K562 (cell line): ENCODE results near the gene SDR39U1. TPM values are rescaled to one million over a fixed set of nuclear protein-coding genes. Genes with fewer than 3 reads are reported as not detected.

Source experiments
- ATAC-seq: fragments of 200-7000 bp; cut with Tn5 transposase; 3 replicates; pipeline ENCODE4 v1.9.1; 2020; ENCODE audit warnings: moderate library complexity
- BruUV-seq: library from RNA; stranded (reverse); fragments of 400-500 nt; replicated peaks from 2 replicates; lab custom pipeline; 2021; lab: Mats Ljungman, UMichigan
- CTCF ChIA-PET: fragments of 300-600 bp; formaldehyde crosslinking; extraction: SDS; loops from one replicate; lab custom pipeline; 2021; ENCODE audit warnings: low intra/inter-chr PET ratio; lab: Yijun Ruan, JAX
- POLR2A ChIA-PET: fragments of 300-600, 350-650 bp; sonication (Branson Sonifier 250); formaldehyde crosslinking; extraction: SDS; loops from one replicate; lab custom pipeline; 2021; ENCODE audit warnings: antibody characterized with exemption, inconsistent platforms; lab: Yijun Ruan, JAX
- DNase-seq, 4 experiments: peaks; one replicate each; pipeline versions ENCODE4 v3.0.0 to v3.0.0-alpha.2; 2011 to 2018; ENCODE audit warnings: low spot score in 3 of 4, mixed read lengths in 3 of 4; ENCODE audit errors: extremely low read depth in 1 of 4
- FAIRE-seq: peaks from 2 replicates; lab custom pipeline; 2011; peaks lifted over from hg19 to GRCh38; lab: Jason Lieb, UNC
- H2AFZ ChIP-seq: 2 replicates; pipeline ENCODE4 v1.6.0; 2011; ENCODE audit warnings: low read depth, low read length, control low read depth, inconsistent platforms
- H3K27ac ChIP-seq: fragments of 200-600 bp; 3 replicates; pipeline ENCODE4 v1.8.0; 2011; ENCODE audit warnings: low read depth, mild to moderate bottlenecking, control low read depth, inconsistent platforms, low read length, moderate library complexity, mixed read lengths; ENCODE audit errors: extremely low read depth
- H3K27me3 ChIP-seq, 2 experiments: fragments of 300-600 bp in 1 of 2; 2 replicates in 1 of 2; 3 replicates in 1 of 2; pipeline versions ENCODE4 v1.6.0 to v1.8.0; 2011; ENCODE audit warnings: inconsistent platforms in 2 of 2, low read length in 2 of 2, mild to moderate bottlenecking in 1 of 2, mixed read lengths in 1 of 2, moderate library complexity in 1 of 2; ENCODE audit not compliant: control insufficient read depth in 2 of 2, insufficient read depth in 2 of 2
- H3K36me3 ChIP-seq: fragments of 300-600 bp; 3 replicates; pipeline ENCODE4 v1.8.0; 2011; ENCODE audit warnings: mild to moderate bottlenecking, low read length, inconsistent platforms; ENCODE audit not compliant: control insufficient read depth, insufficient read depth
- H3K4me1 ChIP-seq, 2 experiments: fragments of 200-600 bp in 1 of 2; replicated peaks in 1 of 2; 2 replicates in 1 of 2; 3 replicates in 1 of 2; pipeline versions ENCODE4 v1.5.1 to v1.8.0; 2011; ENCODE audit warnings: inconsistent platforms in 2 of 2, low read length in 2 of 2, mild to moderate bottlenecking in 1 of 2, mixed read lengths in 1 of 2, moderate library complexity in 1 of 2; ENCODE audit not compliant: control insufficient read depth in 2 of 2, insufficient read depth in 2 of 2
- H3K4me2 ChIP-seq: 2 replicates; pipeline ENCODE4 v1.6.1; 2011; ENCODE audit warnings: low read length, control low read depth, inconsistent platforms, mixed read lengths; ENCODE audit not compliant: insufficient read depth
- H3K4me3 ChIP-seq: fragments of 200-600 bp; sonication (generic), shearing (Covaris generic); 2 replicates; pipeline ENCODE4 v1.5.1; 2016; ENCODE audit warnings: control low read depth, inconsistent platforms
- H3K79me2 ChIP-seq: fragments of 200-600 bp; 3 replicates; pipeline ENCODE4 v1.8.0; 2011; ENCODE audit warnings: low read length, inconsistent platforms; ENCODE audit not compliant: control insufficient read depth, insufficient read depth
- H3K9ac ChIP-seq, 2 experiments: 2 replicates each; pipeline versions ENCODE4 v1.6.0 to v1.6.1; 2011; ENCODE audit warnings: low read depth in 2 of 2, low read length in 2 of 2, control low read depth in 1 of 2, inconsistent platforms in 1 of 2, mild to moderate bottlenecking in 1 of 2, mixed read lengths in 1 of 2; ENCODE audit not compliant: insufficient read depth in 1 of 2
- H3K9me1 ChIP-seq: one replicate; pipeline ENCODE4 v1.6.0; 2011; ENCODE audit warnings: inconsistent platforms, mild to moderate bottlenecking, low read length, moderate library complexity; ENCODE audit not compliant: control insufficient read depth, insufficient read depth
- H3K9me3 ChIP-seq: replicated peaks from 2 replicates; pipeline ENCODE4 v1.5.1; 2011; ENCODE audit warnings: low read depth, low read length, inconsistent platforms; ENCODE audit not compliant: control insufficient read depth, insufficient read depth
- H4K20me1 ChIP-seq: replicated peaks from 2 replicates; pipeline ENCODE4 v1.6.1; 2011; ENCODE audit warnings: low read length, inconsistent platforms, mixed read lengths; ENCODE audit not compliant: control insufficient read depth, insufficient read depth
- CREB1 ChIP-seq, 2 experiments: sonication (generic) in 1 of 2; formaldehyde crosslinking in 1 of 2; IDR thresholded peaks; 2 replicates each; pipeline versions ENCODE4 v1.6.1 to v1.8.0; 2012 to 2022; ENCODE audit warnings: inconsistent platforms in 1 of 2, mild to moderate bottlenecking in 1 of 2, missing genetic modification reagents in 1 of 2, moderate library complexity in 1 of 2
- EWSR1 ChIP-seq: fragments of 450-650 bp; IDR thresholded peaks from 2 replicates; pipeline ENCODE4 v1.6.1; 2018; ENCODE audit warnings: borderline replicate concordance, mild to moderate bottlenecking, low read depth, moderate library complexity; ENCODE audit not compliant: partially characterized antibody
- POU5F1 ChIP-seq: fragments of 150-350 bp; IDR thresholded peaks from 2 replicates; pipeline ENCODE4 v1.6.1; 2014; ENCODE audit warnings: borderline replicate concordance, low read length, low read depth, mild to moderate bottlenecking; ENCODE audit not compliant: partially characterized antibody
- RBFOX2 ChIP-seq: fragments of 200-400 bp; formaldehyde crosslinking; IDR thresholded peaks from 2 replicates; pipeline ENCODE4 v1.6.1; 2017; ENCODE audit warnings: low read depth, mild to moderate bottlenecking, low read length, moderate library complexity
- SRF ChIP-seq, 2 experiments: fragments of 250-450, 450-650 bp in 1 of 2; sonication (Bioruptor Pico) in 1 of 2; sonication (generic) in 1 of 2; formaldehyde crosslinking; IDR thresholded peaks; 2 replicates each; pipeline versions ENCODE4 v1.5.0 to v1.5.1; 2020 to 2022; ENCODE audit warnings: mild to moderate bottlenecking in 1 of 2, missing genetic modification reagents in 1 of 2
- TCF7L2 ChIP-seq: fragments of 150-350 bp; IDR thresholded peaks from 2 replicates; pipeline ENCODE4 v1.6.1; 2016; ENCODE audit warnings: low read depth, mild to moderate bottlenecking, low read length, moderate library complexity
- ZBTB7A ChIP-seq: IDR thresholded peaks from 2 replicates; pipeline ENCODE4 v1.6.1; 2011; ENCODE audit warnings: low read depth, mild to moderate bottlenecking, low read length, moderate library complexity, borderline replicate concordance; ENCODE audit not compliant: control insufficient read depth
- WGBS: fragments of 100-300 bp; shearing (Covaris generic); methylation state at CpG from one replicate; pipeline ENCODE4 v1.1.6; 2016; ENCODE audit warnings: low coverage, mixed read lengths; ENCODE audit not compliant: insufficient coverage; ENCODE audit errors: missing lambda C conversion rate; 5-methylcytosine and 5-hydroxymethylcytosine counted together
- in situ Hi-C: fragments of 300-500 bp; cut with MboI; formaldehyde crosslinking; loops from 4 replicates; pipeline ENCODE4 v1.15.0; 2018; ENCODE audit warnings: inconsistent platforms, mixed read lengths
- intact Hi-C: fragments of 100-400 bp; cut with micrococcal nuclease; formaldehyde crosslinking; loops from 2 replicates; pipeline ENCODE4 v1.14.2; 2022
- polyA plus RNA-seq, 8 experiments: library from polyadenylated mRNA; depleted of rRNA in 4 of 8; stranded (reverse) in 5 of 8; unstranded in 3 of 8; fragments of >200 nt; fragmentation: Nextera tagmentation in 2 of 8; fragmentation: Illumina TruSeq in 1 of 8; extraction: Ambion mirVana in 2 of 8; extraction: Trizol in 1 of 8; gene quantifications; 2 replicates each; pipeline versions ENCODE4 v1.2.1 to v1.2.3, GENCODE V29; 2011 to 2014; ENCODE audit warnings: inconsistent platforms in 1 of 8, missing spikeins in 1 of 8
- total RNA-seq, 7 experiments: library from RNA; depleted of rRNA in 6 of 7; stranded (reverse); fragments of >200 nt in 6 of 7; fragmentation: Illumina TruSeq in 2 of 7; extraction: Trizol in 2 of 7; gene quantifications; 2 replicates each; pipeline versions ENCODE4 v1.2.1 to v1.2.3, GENCODE V29; 2011 to 2021; ENCODE audit warnings: low replicate concordance in 1 of 7
- TF ChIP-seq, protein P1 (sequence below): fragments of 250-450 bp; sonication (Bioruptor Pico); IDR thresholded peaks from 2 replicates; pipeline ENCODE4 v1.4.0; 2020; ENCODE audit warnings: mild to moderate bottlenecking, moderate library complexity, borderline replicate concordance
- TF ChIP-seq, protein P2 (sequence below): fragments of 250-450 bp; sonication (Bioruptor Pico); IDR thresholded peaks from 2 replicates; pipeline ENCODE4 v1.8.0; 2022; ENCODE audit warnings: inconsistent platforms
- TF ChIP-seq, protein P3 (sequence below): sonication (generic); formaldehyde crosslinking; IDR thresholded peaks from 2 replicates; pipeline ENCODE4 v1.8.1; 2023; ENCODE audit warnings: mild to moderate bottlenecking, missing genetic modification reagents

Gene SDR39U1
- total and polyA plus RNA-seq, 9 of the 15 experiments (the other 6 are each of a cell fraction or from before 2014, with no cell fraction given): 10.4 to 56.1 (median 19.8) TPM

DNA sequence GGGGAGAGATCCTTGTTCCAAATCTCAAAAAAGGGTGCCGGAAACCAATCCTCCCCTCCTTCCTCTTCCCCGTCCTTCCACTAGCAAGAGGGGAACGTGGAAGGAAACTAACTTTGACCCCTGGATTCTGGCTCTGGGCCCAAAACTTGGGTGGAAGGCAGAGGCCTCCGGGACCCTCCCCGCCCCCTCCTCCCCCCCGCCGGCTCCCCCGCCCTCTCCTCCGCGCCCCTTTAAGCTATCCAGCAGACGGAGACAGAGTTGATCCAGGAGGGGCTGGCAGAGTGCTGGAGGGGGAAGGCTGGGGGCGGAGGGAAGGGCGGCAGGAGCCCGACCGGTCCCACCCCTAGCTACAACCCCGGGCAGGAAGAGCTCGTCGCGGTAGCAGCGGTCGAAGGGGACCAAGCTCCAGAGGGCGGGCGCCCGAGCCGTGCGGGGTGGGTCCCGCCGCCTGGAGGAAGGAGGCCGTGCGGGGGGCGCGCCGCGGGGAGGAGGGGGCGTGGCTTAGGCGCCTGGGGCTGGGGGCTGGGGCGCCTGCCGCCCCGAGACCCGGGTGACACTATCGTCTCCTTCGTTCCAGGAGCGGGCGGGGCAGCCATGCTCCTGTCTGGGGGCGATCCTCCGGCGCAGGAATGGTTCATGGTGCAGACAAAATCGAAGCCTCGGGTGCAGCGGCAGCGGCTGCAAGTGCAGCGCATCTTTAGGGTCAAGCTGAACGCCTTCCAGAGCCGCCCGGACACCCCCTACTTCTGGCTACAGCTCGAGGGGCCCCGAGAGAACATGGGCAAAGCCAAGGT, 43.7 kb downstream of the SDR39U1 start, which contains the start of gene NYNRIN (continued):
- TF ChIP-seq, protein P1, sequence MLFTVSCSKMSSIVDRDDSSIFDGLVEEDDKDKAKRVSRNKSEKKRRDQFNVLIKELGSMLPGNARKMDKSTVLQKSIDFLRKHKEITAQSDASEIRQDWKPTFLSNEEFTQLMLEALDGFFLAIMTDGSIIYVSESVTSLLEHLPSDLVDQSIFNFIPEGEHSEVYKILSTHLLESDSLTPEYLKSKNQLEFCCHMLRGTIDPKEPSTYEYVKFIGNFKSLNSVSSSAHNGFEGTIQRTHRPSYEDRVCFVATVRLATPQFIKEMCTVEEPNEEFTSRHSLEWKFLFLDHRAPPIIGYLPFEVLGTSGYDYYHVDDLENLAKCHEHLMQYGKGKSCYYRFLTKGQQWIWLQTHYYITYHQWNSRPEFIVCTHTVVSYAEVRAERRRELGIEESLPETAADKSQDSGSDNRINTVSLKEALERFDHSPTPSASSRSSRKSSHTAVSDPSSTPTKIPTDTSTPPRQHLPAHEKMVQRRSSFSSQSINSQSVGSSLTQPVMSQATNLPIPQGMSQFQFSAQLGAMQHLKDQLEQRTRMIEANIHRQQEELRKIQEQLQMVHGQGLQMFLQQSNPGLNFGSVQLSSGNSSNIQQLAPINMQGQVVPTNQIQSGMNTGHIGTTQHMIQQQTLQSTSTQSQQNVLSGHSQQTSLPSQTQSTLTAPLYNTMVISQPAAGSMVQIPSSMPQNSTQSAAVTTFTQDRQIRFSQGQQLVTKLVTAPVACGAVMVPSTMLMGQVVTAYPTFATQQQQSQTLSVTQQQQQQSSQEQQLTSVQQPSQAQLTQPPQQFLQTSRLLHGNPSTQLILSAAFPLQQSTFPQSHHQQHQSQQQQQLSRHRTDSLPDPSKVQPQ (CRISPR knock-in tag): no peak
- 0 out of 2 replicates have a peak, but pooled peaks have one; percentile 28 for TF ChIP-seq RBFOX2
- TF ChIP-seq ZBTB7A: peak; percentile 40; the same call in 1 of the 2 replicates
- TF ChIP-seq POU5F1: no peak
- TF ChIP-seq TCF7L2: no peak

DNA sequence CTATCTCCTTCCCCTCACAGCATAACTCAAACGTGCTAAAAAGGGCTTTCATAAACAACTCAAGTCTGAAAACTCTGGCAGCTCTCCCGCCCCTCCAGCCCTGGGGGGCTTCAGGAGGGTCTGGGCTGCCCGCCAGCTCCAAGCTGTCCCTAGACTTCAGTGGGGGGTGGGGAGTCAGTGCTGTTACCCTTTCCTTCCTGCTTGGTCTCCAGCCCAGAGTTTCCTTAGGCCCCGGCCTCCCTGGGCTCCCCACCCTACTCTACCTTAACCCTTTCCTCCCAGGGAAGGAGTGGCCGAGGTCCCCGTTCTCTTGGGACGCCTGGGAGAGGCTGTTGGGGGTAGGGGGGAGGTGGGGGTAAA, 44.3 kb downstream of the SDR39U1 start:
- Histone ChIP-seq H2AFZ (no peak overlapping the region), H4K20me1 (no peaks in the 10 kb centered on the region), H3K4me2 (no peak overlapping the region), H3K9ac (no peak overlapping the region; a peak in 1 of 4 replicates), H3K27me3 (no peaks in the 10 kb centered on the region), H3K36me3 (no peaks in the 10 kb centered on the region; the same call in 2 of the 3 replicates), H3K4me1 (peaks cover 0 to 8% of the 10 kb centered on the region in 2 experiments; a peak in 4 of 5 replicates), H3K9me3 (no peaks in the 10 kb centered on the region), H3K27ac (no peak overlapping the region), H3K79me2 (no peaks in the 10 kb centered on the region), H3K4me3 (no peak overlapping the region), H3K9me1 (no peaks in the 10 kb centered on the region)
- 67% methylated on average over 3 of the region's 7 CpGs for WGBS
- no TSS peak for BruUV-seq
- ATAC-seq: no peak
- POLR2A ChIA-PET: no interaction called here
- FAIRE-seq: no peak
- in situ Hi-C loops (no loop called here), intact Hi-C loops (no loop called here)
- DNase-seq: no peak
- TF ChIP-seq CREB1 (IDR thresholded peaks at IDR 0.05): no peak
- TF ChIP-seq CREB1 (CRISPR knock-in tag; IDR thresholded peaks at IDR 0.05): no peak
- no peak for TF ChIP-seq EWSR1
- TF ChIP-seq, protein P2, sequence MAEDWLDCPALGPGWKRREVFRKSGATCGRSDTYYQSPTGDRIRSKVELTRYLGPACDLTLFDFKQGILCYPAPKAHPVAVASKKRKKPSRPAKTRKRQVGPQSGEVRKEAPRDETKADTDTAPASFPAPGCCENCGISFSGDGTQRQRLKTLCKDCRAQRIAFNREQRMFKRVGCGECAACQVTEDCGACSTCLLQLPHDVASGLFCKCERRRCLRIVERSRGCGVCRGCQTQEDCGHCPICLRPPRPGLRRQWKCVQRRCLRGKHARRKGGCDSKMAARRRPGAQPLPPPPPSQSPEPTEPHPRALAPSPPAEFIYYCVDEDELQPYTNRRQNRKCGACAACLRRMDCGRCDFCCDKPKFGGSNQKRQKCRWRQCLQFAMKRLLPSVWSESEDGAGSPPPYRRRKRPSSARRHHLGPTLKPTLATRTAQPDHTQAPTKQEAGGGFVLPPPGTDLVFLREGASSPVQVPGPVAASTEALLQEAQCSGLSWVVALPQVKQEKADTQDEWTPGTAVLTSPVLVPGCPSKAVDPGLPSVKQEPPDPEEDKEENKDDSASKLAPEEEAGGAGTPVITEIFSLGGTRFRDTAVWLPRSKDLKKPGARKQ (CRISPR knock-in tag): no peak
- TF ChIP-seq, protein P3, sequence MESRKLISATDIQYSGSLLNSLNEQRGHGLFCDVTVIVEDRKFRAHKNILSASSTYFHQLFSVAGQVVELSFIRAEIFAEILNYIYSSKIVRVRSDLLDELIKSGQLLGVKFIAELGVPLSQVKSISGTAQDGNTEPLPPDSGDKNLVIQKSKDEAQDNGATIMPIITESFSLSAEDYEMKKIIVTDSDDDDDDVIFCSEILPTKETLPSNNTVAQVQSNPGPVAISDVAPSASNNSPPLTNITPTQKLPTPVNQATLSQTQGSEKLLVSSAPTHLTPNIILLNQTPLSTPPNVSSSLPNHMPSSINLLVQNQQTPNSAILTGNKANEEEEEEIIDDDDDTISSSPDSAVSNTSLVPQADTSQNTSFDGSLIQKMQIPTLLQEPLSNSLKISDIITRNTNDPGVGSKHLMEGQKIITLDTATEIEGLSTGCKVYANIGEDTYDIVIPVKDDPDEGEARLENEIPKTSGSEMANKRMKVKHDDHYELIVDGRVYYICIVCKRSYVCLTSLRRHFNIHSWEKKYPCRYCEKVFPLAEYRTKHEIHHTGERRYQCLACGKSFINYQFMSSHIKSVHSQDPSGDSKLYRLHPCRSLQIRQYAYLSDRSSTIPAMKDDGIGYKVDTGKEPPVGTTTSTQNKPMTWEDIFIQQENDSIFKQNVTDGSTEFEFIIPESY (CRISPR knock-in tag): no peak
- TF ChIP-seq SRF (CRISPR knock-in tag; IDR thresholded peaks at IDR 0.05): no peak
- CTCF ChIA-PET: no interaction called here
